Vagina (tissue), 2 donors: ENCODE measurements around the gene PIGQ.

Source experiments
- POLR2AphosphoS5 ChIP-seq, 2 donors: sonication (generic); formaldehyde crosslinking; IDR thresholded peaks; one replicate each; pipeline ENCODE4 v1.9.0; 2017; ENCODE audit warnings: antibody characterized with exemption in 2 of 2, mild to moderate bottlenecking in 2 of 2, low read depth in 1 of 2; ENCODE audit not compliant: insufficient read depth in 1 of 2
- TF ChIP-seq, protein P1 (sequence below), 3 experiments: fragments of 450-650 bp in 2 of 3; fragments of 200-600 bp in 1 of 3; sonication (generic) in 1 of 3; IDR thresholded peaks; one replicate each; pipeline ENCODE4 v1.5.1; 2017 to 2019; ENCODE audit warnings: antibody characterized with exemption in 3 of 3, mild to moderate bottlenecking in 2 of 3, moderate library complexity in 2 of 3

DNA sequence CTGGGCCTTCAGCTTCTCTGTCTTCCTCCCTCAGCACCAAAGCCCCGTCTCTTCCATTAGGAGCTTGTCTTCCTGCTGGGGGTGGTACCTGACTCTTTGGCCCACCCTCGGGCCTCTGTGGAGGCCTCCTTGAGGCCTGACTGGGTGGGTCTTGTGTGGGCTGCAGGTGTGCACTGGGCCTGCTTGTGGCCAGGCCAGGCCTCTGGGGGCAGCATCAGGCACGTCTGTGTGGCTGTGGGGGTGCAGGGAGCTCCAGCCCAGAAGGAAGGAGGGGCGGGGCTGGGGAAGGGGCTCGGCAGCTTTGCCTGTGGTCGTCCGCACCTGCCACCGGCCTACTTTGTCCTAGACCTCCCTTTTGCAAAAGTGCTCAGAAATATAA is 7.0 kb downstream of the PIGQ start:
- TF ChIP-seq, protein P1, sequence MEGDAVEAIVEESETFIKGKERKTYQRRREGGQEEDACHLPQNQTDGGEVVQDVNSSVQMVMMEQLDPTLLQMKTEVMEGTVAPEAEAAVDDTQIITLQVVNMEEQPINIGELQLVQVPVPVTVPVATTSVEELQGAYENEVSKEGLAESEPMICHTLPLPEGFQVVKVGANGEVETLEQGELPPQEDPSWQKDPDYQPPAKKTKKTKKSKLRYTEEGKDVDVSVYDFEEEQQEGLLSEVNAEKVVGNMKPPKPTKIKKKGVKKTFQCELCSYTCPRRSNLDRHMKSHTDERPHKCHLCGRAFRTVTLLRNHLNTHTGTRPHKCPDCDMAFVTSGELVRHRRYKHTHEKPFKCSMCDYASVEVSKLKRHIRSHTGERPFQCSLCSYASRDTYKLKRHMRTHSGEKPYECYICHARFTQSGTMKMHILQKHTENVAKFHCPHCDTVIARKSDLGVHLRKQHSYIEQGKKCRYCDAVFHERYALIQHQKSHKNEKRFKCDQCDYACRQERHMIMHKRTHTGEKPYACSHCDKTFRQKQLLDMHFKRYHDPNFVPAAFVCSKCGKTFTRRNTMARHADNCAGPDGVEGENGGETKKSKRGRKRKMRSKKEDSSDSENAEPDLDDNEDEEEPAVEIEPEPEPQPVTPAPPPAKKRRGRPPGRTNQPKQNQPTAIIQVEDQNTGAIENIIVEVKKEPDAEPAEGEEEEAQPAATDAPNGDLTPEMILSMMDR (IDR thresholded peaks at IDR 0.05): no peak
- TF ChIP-seq POLR2AphosphoS5 (IDR thresholded peaks at IDR 0.05; ENCODE audit: insufficient read depth in 1 of 2, low read depth in 1 of 2): no peak
